Hematopoietic multipotent progenitor cell treated with erythropoietin and hydrocortisone succinate and interleukin-3 and kit ligand, for 4 days (in vitro differentiated cells): Measurements from ENCODE around the gene KLK3.
A peak's percentile ranks its signal among the peaks of the same experiment; 100 is the strongest.

Experiments used
- DNase-seq: peaks from one replicate; pipeline ENCODE4 v3.0.0-alpha.2; 2015

KLK3 gene

GRCh38 chr19:50832666-50833065 lies 22.0 kb upstream of the KLK3 start:
- no peak for DNase-seq

GRCh38 chr19:50833117-50833801 lies 21.5 kb upstream of the KLK3 start, which contains the start of gene KLK15:
KLK15 (minus strand) TSS chr19:50833574; CDS start chr19:50831492, 2,082 bp downstream.
- DNase-seq, result no peak

GRCh38 chr19:50833802-50834167 lies 20.9 kb upstream of the KLK3 start:
- no peak for DNase-seq

- no peak for DNase-seq
Measured at GRCh38 chr19:50835103-50835784, 19.5 kb upstream of the KLK3 start.

- peak; percentile 71 for DNase-seq
Measured at GRCh38 chr19:50835785-50836542, 18.8 kb upstream of the KLK3 start.

- DNase-seq, result no peak
Measured at GRCh38 chr19:50836543-50837195, 18.0 kb upstream of the KLK3 start.

GRCh38 chr19:50837300-50837699 lies 17.4 kb upstream of the KLK3 start:
- DNase-seq, result no peak

GRCh38 chr19:50838239-50838638 lies 16.5 kb upstream of the KLK3 start:
- peak; percentile 43 for DNase-seq

- no peak for DNase-seq
Measured at GRCh38 chr19:50839712-50840655, 14.7 kb upstream of the KLK3 start.

- no peak for DNase-seq
Measured at GRCh38 chr19:50842130-50842529, 12.6 kb upstream of the KLK3 start.

- DNase-seq, result no peak
Measured at GRCh38 chr19:50843205-50843604, 11.5 kb upstream of the KLK3 start.

- DNase-seq, result no peak
Measured at GRCh38 chr19:50843701-50844221, 11.0 kb upstream of the KLK3 start.

GRCh38 chr19:50844296-50844935 lies 10.3 kb upstream of the KLK3 start:
- no peak for DNase-seq

GRCh38 chr19:50850738-50851137 lies 4.0 kb upstream of the KLK3 start:
- DNase-seq, result no peak

GRCh38 chr19:50851620-50852019 lies 3.1 kb upstream of the KLK3 start:
- DNase-seq, result no peak

- DNase-seq, result no peak
Measured at GRCh38 chr19:50857366-50857765, 2.7 kb downstream of the KLK3 start.

GRCh38 chr19:50858886-50859285 lies 4.2 kb downstream of the KLK3 start:
- DNase-seq, result no peak

- no peak for DNase-seq
Measured at GRCh38 chr19:50859849-50860248, 5.1 kb downstream of the KLK3 start.

- no peak for DNase-seq
Measured at GRCh38 chr19:50861010-50861409, 6.3 kb downstream of the KLK3 start.

GRCh38 chr19:50861496-50862286 lies 7.0 kb downstream of the KLK3 start:
- no peak for DNase-seq

GRCh38 chr19:50869479-50869878 lies 14.8 kb downstream of the KLK3 start:
- no peak for DNase-seq
